ENCODE data around the gene RFX7. TPM values are rescaled to one million over a fixed set of nuclear protein-coding genes. Genes with fewer than 3 reads are reported as not detected.

Gene RFX7
- total RNA-seq, 1 donor, result 7.6 TPM

DNA sequence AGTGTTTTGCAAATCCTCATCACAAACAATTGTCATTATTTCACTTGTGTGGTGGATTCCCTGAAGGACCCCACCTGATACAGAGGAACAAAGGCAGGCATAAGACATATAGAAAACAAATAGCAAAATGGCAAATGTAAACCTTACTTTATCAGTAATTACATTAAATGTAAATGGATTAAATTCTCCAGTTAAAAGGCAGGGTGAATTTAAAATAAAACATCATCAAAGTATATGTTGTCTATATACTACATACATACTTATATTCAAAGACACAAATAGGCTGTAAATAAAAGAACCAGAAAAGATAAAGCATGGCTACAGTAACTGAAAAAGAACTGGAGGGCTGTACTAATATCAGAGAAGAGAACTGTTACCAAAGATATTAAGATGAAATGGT, 117.3 kb downstream of the RFX7 start:
- no peak overlapping the region for H3K4me2 ChIP-seq (ENCODE audit: insufficient read depth, low read length)
- peaks cover 8% of the 10 kb centered on the region for H3K36me3 ChIP-seq (ENCODE audit: insufficient read depth, low read length)
- H3K27ac ChIP-seq (ENCODE audit: low read depth, low read length), result no peak overlapping the region
- H3K4me3 ChIP-seq (ENCODE audit: insufficient read depth, low read length), result no peak overlapping the region
- no peak overlapping the region for H2AFZ ChIP-seq (ENCODE audit: low read length)
- no peaks in the 10 kb centered on the region for H4K20me1 ChIP-seq (ENCODE audit: insufficient read depth, low read length)
- DNase-seq (ENCODE audit: insufficient read length, low spot score, missing footprints), result no peak
- H3K9me3 ChIP-seq (ENCODE audit: low read depth, low read length), result peaks cover 6% of the 10 kb centered on the region
- no peaks in the 10 kb centered on the region for H3K27me3 ChIP-seq (ENCODE audit: insufficient read depth, low read length)
- no peaks in the 10 kb centered on the region for H3K79me2 ChIP-seq (ENCODE audit: insufficient read depth, low read length)
- TF ChIP-seq CTCF (IDR thresholded peaks at IDR 0.05; ENCODE audit: extremely low read depth, low read depth, low read length), result no peak
- no peaks in the 10 kb centered on the region for H3K4me1 ChIP-seq (ENCODE audit: insufficient read depth, low read length)

- H3K4me2 ChIP-seq (ENCODE audit: insufficient read depth, low read length), result no peak overlapping the region
- no peaks in the 10 kb centered on the region for H3K4me1 ChIP-seq (ENCODE audit: insufficient read depth, low read length)
- no peak overlapping the region for H3K4me3 ChIP-seq (ENCODE audit: insufficient read depth, low read length)
- H2AFZ ChIP-seq (ENCODE audit: low read length), result no peak overlapping the region
- TF ChIP-seq CTCF (IDR thresholded peaks at IDR 0.05; ENCODE audit: extremely low read depth, low read depth, low read length), result no peak
- no peak overlapping the region for H3K27ac ChIP-seq (ENCODE audit: low read depth, low read length)
- no peak for DNase-seq (ENCODE audit: insufficient read length, low spot score, missing footprints)
- peaks cover 6% of the 10 kb centered on the region for H3K9me3 ChIP-seq (ENCODE audit: low read depth, low read length)
- H3K79me2 ChIP-seq (ENCODE audit: insufficient read depth, low read length), result no peaks in the 10 kb centered on the region
- no peaks in the 10 kb centered on the region for H3K27me3 ChIP-seq (ENCODE audit: insufficient read depth, low read length)
- no peaks in the 10 kb centered on the region for H4K20me1 ChIP-seq (ENCODE audit: insufficient read depth, low read length)
- H3K36me3 ChIP-seq (ENCODE audit: insufficient read depth, low read length), result peaks cover 8% of the 10 kb centered on the region
Observed at GRCh38 chr15:56124391-56124790, 119.3 kb downstream of the RFX7 start.

- peaks cover 6% of the 10 kb centered on the region for H4K20me1 ChIP-seq (ENCODE audit: insufficient read depth, low read length)
- H3K4me2 ChIP-seq (ENCODE audit: insufficient read depth, low read length), result no peak overlapping the region
- peaks cover 5% of the 10 kb centered on the region for H3K79me2 ChIP-seq (ENCODE audit: insufficient read depth, low read length)
- no peak overlapping the region for H3K4me3 ChIP-seq (ENCODE audit: insufficient read depth, low read length)
- no peak for TF ChIP-seq CTCF (IDR thresholded peaks at IDR 0.05; ENCODE audit: extremely low read depth, low read depth, low read length)
- H3K27me3 ChIP-seq (ENCODE audit: insufficient read depth, low read length), result no peaks in the 10 kb centered on the region
- H3K4me1 ChIP-seq (ENCODE audit: insufficient read depth, low read length), result no peaks in the 10 kb centered on the region
- H3K9me3 ChIP-seq (ENCODE audit: low read depth, low read length), result no peaks in the 10 kb centered on the region
- no peak overlapping the region for H2AFZ ChIP-seq (ENCODE audit: low read length)
- no peak for DNase-seq (ENCODE audit: insufficient read length, low spot score, missing footprints)
- no peaks in the 10 kb centered on the region for H3K36me3 ChIP-seq (ENCODE audit: insufficient read depth, low read length)
- no peak overlapping the region for H3K27ac ChIP-seq (ENCODE audit: low read depth, low read length)
Observed at GRCh38 chr15:56105855-56106254, 137.8 kb downstream of the RFX7 start.

DNA sequence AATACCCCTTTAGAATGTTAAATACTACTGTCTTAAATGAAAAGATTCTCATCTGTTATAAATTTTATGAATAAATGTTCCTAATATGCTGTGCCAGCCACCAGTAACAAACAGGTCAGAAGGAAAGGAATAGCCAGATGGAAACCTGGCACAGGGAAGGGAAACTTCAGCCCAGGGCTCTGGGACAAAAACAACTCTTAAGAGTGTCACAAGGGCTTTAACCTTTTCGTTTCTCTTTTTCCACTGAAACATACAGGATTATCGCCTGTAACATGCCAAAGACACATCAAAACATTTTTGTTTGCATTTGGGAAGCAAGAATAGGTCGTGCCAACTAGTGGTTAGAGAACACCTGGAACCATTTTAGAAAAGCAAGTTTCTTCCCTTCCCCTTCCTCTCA, 141.2 kb downstream of the RFX7 start:
- no peak overlapping the region for H3K27ac ChIP-seq (ENCODE audit: low read depth, low read length)
- DNase-seq (ENCODE audit: insufficient read length, low spot score, missing footprints), result no peak
- no peak overlapping the region for H2AFZ ChIP-seq (ENCODE audit: low read length)
- no peaks in the 10 kb centered on the region for H3K4me1 ChIP-seq (ENCODE audit: insufficient read depth, low read length)
- TF ChIP-seq CTCF (IDR thresholded peaks at IDR 0.05; ENCODE audit: extremely low read depth, low read depth, low read length), result no peak
- H3K79me2 ChIP-seq (ENCODE audit: insufficient read depth, low read length), result peaks cover 5% of the 10 kb centered on the region
- H3K4me3 ChIP-seq (ENCODE audit: insufficient read depth, low read length), result no peak overlapping the region
- peaks cover 6% of the 10 kb centered on the region for H4K20me1 ChIP-seq (ENCODE audit: insufficient read depth, low read length)
- no peaks in the 10 kb centered on the region for H3K9me3 ChIP-seq (ENCODE audit: low read depth, low read length)
- H3K4me2 ChIP-seq (ENCODE audit: insufficient read depth, low read length), result no peak overlapping the region
- H3K27me3 ChIP-seq (ENCODE audit: insufficient read depth, low read length), result no peaks in the 10 kb centered on the region
- H3K36me3 ChIP-seq (ENCODE audit: insufficient read depth, low read length), result peaks cover 3% of the 10 kb centered on the region
